ENCODE results near the gene RNF13.

RNF13 gene

DNA sequence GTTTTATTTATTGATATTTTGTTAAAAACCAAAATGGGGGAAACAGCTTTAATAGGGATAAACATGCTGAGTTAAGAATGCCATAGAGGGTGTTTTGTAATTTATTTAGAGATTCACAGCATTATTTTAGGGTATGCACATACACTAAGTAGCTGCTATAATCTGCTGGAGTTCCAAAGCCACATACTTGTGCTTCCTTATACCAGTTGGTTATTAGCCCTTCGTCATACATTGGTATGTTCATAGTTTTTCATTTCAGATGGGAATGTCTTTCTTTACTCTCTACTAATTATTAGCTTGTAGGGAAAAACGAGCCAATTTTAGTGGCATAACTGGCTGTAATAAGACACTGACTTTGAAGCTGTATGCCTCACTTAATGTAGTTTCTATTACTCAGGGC lies 82.8 kb downstream of the RNF13 start:
- DNase-seq (ENCODE audit: low spot score) = no peak
- TF ChIP-seq, protein P1, sequence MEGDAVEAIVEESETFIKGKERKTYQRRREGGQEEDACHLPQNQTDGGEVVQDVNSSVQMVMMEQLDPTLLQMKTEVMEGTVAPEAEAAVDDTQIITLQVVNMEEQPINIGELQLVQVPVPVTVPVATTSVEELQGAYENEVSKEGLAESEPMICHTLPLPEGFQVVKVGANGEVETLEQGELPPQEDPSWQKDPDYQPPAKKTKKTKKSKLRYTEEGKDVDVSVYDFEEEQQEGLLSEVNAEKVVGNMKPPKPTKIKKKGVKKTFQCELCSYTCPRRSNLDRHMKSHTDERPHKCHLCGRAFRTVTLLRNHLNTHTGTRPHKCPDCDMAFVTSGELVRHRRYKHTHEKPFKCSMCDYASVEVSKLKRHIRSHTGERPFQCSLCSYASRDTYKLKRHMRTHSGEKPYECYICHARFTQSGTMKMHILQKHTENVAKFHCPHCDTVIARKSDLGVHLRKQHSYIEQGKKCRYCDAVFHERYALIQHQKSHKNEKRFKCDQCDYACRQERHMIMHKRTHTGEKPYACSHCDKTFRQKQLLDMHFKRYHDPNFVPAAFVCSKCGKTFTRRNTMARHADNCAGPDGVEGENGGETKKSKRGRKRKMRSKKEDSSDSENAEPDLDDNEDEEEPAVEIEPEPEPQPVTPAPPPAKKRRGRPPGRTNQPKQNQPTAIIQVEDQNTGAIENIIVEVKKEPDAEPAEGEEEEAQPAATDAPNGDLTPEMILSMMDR (IDR thresholded peaks at IDR 0.05; ENCODE audit: extremely low read depth, insufficient read depth, missing control alignments) = no peak
- in situ Hi-C loops (cut with MboI; ENCODE audit: low pct_unique_long_range_greater_than_20kb, low sequenced_read_pairs, unreplicated experiment) = no loop called here

DNA sequence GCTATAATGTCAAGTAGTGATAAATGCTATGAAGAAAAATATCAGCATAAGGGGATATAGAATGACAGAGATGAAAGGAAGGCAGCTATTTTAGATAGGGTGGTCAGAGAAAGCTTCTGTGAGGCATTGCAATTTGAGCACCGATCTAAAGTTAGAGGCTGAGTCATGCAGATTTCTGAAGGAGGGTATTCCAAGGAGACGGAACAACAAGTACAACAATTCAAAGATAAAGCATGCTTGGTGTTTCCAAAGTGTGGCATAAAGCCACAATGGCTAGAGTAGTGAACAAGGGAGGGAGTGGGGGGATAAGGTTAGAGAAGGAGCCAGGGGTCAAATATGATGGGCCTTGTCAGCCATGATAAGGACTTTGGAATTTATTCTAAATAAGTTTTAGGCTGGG lies 85.8 kb downstream of the RNF13 start:
- DNase-seq (ENCODE audit: low spot score) = no peak
- TF ChIP-seq, protein P1 (IDR thresholded peaks at IDR 0.05; ENCODE audit: extremely low read depth, insufficient read depth, missing control alignments) = no peak
- in situ Hi-C loops (cut with MboI; ENCODE audit: low pct_unique_long_range_greater_than_20kb, low sequenced_read_pairs, unreplicated experiment) = no loop called here

DNA sequence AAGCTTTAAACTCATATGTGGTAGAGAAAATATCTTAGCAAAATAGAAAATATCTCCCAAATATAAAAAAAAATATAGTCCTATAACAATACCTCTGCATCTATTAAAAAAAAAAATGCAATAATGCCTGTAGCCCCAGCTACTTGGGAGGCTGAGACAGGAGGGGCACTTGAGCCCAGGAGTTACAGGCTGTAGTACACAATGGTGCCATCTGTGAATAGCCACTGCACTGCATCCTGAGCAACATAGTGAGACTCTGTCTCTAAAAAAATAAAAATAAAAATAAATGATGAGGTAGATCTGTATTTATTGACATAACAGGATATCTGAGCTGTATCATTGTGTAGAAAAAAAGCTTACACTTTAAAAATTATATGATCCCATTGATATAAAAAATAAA lies 87.3 kb downstream of the RNF13 start:
- TF ChIP-seq, protein P1 (IDR thresholded peaks at IDR 0.05; ENCODE audit: extremely low read depth, insufficient read depth, missing control alignments) = no peak
- no peak for DNase-seq (ENCODE audit: low spot score)
- in situ Hi-C loops (cut with MboI; ENCODE audit: low pct_unique_long_range_greater_than_20kb, low sequenced_read_pairs, unreplicated experiment) = no loop called here

DNA sequence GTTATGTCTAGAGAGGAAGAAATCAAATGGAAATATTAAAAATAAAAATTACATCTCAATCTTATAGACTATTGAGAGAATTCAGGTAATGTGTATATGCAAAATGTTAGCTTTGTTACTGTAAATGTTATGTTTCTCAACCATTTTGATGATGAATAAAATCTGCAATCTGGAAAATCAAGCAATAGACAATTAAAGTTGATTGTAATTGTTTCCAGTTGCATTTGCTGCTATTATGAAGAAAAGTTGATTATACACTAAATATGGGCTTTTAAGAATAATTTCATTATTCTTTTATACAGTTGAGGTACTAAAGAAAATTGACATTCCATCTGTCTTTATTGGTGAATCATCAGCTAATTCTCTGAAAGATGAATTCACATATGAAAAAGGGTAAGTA lies 88.8 kb downstream of the RNF13 start:
- in situ Hi-C loops (cut with MboI; ENCODE audit: low pct_unique_long_range_greater_than_20kb, low sequenced_read_pairs, unreplicated experiment) = no loop called here
- TF ChIP-seq, protein P1 (IDR thresholded peaks at IDR 0.05; ENCODE audit: extremely low read depth, insufficient read depth, missing control alignments) = no peak
- no peak for DNase-seq (ENCODE audit: low spot score)

DNA sequence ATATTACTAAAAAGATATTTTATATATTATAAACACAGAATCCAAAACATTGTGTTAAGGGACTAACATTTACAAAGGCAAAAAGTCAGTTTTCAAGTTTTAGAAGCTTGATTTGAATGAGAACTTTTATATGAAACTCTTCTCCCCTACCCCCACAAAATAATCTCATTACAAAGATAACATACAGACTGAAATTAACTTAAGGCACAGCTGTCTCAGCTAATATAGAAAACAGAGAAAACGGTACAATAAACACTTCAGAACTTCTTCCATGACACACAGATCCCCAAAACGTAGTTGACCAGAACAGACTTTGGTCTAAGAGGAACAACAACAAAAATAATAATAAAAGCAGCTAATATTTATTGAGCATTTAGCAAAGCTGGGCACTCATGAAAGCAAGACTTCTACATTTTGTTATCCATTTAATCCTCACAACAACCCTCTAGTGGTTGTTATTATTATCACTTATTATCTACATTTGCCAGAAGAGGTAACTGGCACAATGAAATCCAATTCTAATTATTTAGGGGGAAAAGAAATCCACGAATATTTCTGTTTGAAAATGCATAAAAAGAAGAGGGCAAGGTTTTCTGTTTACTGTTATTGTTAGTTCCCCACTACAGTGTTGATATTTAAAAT lies 89.6 kb downstream of the RNF13 start:
- no peak for DNase-seq (ENCODE audit: low spot score)

DNA sequence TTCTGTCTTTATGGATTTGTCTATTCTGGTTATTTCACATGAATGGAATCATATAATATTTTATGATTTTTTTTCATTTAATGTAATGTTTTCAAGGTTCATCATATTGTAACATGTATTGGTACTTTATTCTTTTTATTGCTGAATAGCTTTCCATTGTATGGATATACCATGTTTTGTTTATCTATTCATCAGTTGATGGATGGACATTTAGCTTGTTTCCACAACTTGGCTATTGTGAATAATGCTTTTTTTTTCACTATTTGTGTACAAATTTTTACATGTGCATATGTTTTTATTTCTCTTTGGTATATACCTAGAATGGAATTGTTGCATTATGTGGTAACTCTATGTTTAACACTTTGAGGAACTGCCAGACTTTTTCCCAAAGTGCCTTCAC lies 93.0 kb downstream of the RNF13 start:
- no peak for DNase-seq (ENCODE audit: low spot score)
- TF ChIP-seq, protein P1 (IDR thresholded peaks at IDR 0.05; ENCODE audit: extremely low read depth, insufficient read depth, missing control alignments) = no peak
- in situ Hi-C loops (cut with MboI; ENCODE audit: low pct_unique_long_range_greater_than_20kb, low sequenced_read_pairs, unreplicated experiment) = no loop called here

More for the DNA sequence above, 89.6 kb downstream of the RNF13 start:
- in situ Hi-C loops (cut with MboI; ENCODE audit: low pct_unique_long_range_greater_than_20kb, low sequenced_read_pairs, unreplicated experiment) = no loop called here
- TF ChIP-seq, protein P1 (IDR thresholded peaks at IDR 0.05; ENCODE audit: extremely low read depth, insufficient read depth, missing control alignments) = no peak
